ENCODE measurements around the gene ZNF391.
"Not testable (repeated sequence)": the region's sequence is repeated elsewhere in the genome, so short reads cannot be mapped to it uniquely, and the experiment has no call there.

The ZNF391 gene

DNA sequence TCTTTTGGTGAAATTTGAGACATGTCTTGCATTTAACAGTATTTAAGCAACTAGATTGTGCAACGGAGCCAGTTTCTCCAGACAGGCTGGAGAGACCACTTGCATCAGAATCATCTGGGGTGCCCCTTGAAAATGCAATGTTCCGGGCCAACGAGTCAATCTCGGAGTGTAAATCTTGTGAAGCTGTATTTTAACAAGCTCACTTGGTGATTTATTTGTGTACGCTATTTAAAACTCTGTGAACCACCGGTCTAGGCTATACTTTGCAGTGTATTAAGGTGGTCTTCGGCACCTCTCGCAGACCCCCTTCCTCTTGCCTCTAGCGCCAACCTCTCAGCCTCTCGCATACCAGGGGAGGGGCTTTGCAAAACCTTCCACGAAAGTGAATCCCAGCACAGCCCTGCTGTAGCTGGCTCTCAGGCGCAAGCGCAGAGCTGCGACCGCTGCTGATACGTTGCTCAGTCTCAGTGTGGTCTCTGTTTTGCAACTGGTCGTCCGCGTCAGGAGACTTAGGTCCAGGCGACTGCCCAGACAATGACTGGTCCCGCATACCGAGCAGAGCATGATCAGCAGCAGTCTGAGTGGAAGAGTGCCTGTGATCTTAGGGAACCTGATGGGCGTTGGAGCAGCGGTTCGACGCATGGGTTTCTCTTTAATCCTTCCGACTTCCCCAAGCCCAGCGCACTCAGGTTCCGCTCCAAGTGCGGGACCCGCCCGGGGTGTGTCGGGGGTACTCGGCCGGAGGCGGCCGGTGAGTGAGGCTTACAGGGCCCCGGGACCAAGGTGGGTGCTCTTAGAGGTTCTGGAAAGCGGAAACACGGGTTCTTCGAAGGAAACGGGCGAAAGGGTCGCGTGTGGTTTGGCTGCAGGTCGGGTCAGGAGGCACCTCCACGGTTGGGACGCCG lies at the start of gene ZNF391:
ZNF391 (plus strand) TSS at position 467 of the 905 bp plus-strand sequence. CDS start 11,612 bp downstream, outside the sequence.
- peak; percentile 37 to 38 for DNase-seq (ENCODE audit: low read depth in 2 of 2)

DNA sequence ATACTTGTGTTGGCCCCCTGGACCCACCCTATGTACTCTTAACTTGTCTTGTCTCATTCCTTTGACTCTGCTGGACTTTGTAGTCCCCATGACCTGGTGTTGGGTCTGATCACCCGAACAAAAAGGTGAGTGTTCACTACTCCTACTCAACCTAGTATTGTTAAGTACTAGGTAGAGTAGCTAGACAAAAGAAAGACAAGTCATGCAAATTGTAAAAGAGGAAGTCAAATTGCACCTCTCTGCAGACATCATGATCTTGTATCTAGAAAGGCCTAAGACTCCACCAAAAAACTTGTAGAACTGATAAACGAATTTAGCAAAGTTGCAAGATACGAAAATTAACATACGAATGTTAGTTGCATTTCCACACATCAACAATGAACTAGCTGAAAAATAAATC lies 35.7 kb upstream of the ZNF391 start:
- DNase-seq (ENCODE audit: low read depth in 2 of 2), result no peak

DNA sequence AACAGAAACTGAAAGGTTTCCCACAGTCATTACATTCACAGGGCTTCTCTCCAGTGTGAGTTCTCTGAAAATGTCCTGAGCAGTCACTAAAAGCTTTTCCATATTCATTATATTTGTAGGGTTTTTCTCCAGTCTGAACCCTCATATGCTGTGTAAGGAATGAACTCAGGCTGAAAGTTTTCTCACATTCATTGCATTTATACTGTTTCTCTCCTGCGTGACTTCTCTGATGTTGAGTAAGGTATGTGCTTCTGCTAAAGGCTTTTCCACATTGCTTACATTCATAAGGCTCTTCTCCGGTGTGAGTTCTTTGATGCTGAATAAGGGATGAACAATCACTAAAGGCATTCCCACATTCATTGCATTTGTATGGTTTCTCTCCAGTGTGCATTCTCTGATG lies 29.8 kb upstream of the ZNF391 start:
- no peak for DNase-seq (ENCODE audit: low read depth in 2 of 2)

DNA sequence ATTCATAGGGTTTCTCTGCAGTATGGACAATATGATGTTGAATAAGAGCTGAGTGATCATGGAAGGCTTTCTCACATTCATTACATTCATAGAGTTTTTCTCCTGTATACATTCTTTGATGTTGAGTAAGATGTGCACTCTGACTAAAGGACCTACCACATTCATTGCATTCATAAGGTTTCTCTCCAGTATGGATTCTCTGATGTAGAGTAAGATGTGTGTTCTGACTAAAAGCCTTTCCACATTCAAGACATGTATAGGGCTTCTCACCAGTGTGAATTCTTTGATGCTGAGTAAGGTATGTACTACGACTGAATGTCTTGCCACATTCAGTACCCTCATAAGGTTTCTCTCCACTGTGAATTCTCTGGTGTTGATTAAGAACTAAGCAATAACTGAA lies 29.3 kb upstream of the ZNF391 start:
- DNase-seq (ENCODE audit: low read depth in 2 of 2), result no peak

DNA sequence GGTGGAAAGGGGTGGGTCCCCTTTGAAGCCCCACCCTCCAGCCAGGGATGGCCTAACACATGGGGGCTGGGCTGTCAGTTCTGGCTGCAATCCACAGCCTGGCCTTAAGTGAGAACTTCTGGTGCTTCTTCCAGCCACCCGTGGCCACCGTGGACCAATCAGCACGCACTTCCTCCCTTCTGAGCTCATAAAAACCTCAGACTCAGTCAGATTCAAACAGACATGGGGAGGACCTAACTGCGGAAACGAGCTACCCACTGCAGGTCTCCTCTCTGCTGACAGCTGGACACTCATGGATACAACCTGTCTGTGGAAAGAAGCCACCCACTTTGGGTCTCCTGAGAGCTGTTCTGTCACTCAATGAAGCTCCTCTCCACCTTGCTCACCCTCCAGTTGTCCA lies 20.4 kb upstream of the ZNF391 start:
- DNase-seq (ENCODE audit: low read depth in 2 of 2), result no peak

DNA sequence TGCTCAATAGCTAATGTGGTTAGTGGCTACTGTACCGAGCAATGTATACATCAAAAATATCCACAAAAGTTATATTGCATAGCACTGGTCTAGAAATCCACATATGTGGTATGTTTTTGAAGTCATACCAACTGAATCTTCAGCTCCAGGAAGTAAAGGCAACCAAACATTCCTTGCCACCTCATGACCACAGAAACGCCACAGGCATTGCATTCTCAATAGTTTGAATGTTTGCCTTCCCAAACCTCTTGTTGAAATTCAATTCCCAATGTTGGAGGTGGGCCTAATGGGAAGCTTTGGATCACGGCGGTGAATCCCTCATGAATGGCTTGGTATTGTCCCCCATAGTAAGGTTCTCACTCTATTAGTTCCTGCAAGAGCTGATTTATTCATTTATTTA lies 18.2 kb upstream of the ZNF391 start:
- no peak for DNase-seq (ENCODE audit: low read depth in 2 of 2)

DNA sequence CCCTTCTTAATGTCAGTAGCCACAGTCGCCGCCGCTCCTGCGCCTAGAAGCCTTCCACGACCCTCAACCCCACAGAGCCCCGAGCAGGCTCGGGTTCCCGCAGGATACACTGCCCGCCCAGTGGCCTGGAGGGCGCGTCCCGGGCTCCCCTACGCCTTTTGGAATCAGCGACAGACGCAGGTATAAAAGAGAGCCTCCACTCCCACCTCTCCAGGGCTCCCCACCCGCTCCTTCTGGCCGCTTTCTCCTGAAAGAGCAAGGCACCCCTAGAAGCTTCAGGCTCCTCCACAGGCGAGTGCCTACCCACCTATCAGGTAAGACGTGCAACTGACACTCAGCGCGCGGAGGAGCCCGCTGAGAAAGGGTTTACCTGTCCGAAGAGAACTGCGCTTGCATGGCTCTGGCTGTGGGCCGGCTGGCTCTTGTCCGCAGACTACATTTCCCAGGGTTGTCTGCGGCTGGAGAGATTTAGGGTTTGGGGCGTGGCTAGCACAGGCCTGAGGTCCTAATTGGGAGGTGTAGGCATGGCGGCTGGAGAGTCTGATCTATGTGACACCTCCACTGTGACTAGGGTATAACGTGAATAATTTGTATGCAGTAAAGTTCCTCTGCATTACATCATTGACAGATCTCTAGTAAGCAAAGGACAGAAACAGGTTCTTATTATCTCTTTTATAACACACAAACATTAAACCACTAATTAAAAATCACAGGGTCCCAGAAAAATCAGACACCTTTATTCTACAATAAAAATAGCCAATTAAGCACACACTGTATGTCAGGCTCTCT lies 13.5 kb upstream of the ZNF391 start:
- DNase-seq (ENCODE audit: low read depth in 2 of 2), result peak; percentile 19 to 54

DNA sequence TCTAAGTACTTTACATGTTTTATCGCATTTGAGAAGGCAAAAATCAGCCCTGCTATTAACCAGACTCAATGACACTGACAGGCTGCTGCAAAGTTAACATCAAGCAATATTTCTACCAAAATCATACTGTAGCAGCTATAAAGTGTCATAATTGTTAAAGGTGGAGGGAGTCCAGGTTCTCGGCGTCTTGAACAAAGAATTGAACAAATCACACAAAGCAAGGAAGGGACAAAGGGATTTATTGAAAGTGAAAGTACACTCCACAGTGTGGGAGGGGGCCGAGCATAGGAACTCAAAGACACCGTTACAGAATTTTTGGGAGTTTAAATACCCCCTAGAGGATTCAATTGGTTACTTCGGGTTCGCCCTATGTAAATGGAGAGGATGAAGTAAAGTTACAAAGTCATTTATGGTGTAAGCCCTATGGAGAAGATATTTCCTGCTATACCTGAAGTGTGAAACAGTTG lies 12.9 kb upstream of the ZNF391 start:
- no peak for DNase-seq (ENCODE audit: low read depth in 2 of 2)

DNA sequence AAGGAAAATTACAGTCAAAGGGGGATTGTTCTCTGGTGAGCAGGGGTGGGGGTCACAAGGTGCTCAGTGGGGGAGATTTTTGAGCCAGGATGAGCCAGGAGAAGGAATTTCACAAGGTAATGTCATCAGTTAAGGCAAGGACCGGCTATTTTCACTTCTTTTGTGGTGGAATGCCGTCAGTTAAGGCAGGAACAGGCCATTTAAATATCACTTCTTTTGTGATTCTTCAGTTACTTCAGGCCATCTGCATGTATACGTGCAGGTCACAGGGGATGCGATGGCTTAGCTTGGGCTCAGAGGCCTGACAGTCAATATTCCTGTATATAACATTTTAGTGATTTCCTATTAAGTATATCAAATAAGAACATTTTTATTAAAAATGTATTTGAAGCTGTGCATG lies 10.2 kb upstream of the ZNF391 start:
- DNase-seq (ENCODE audit: low read depth in 2 of 2), result not testable (repeated sequence)

DNA sequence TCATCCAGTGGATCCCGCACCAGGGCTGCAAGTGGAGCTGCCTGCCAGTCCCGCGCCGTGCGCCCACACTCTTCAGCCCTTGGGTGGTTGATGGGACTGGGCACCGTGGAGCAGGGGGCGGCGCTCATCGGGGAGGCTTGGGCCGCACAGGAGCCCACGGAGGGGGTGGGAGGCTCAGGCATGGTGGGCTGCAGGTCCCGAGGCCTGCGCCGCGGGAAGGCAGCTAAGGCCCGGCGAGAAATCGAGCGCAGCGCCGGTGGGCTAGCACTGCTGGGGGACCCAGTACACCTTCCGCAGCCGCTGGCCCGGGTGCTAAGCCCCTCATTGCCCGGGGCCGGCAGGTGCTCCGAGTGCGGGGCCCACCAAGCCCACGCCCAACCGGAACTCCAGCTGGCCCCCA lies 7.6 kb upstream of the ZNF391 start:
- DNase-seq (ENCODE audit: low read depth in 2 of 2), result not testable (repeated sequence)

DNA sequence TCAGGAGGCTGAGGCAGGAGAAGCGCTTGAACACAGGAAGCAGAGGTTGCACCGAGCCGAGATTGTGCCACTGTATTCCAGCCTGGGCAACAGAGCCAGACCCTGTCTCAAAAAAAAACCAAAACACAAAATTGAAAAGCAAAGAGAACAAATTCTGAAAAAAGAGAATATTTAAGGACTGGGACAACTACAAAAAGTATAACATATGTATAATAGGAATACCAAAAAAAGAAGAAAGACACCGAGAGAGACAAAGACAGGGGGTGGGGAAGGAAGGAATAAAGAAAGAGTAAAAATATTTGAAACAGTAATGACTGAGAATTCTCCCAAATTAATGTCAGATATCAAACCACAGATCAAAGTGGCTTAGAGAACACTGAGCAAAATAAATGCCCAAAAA lies 5.5 kb upstream of the ZNF391 start:
- no peak for DNase-seq (ENCODE audit: low read depth in 2 of 2)

DNA sequence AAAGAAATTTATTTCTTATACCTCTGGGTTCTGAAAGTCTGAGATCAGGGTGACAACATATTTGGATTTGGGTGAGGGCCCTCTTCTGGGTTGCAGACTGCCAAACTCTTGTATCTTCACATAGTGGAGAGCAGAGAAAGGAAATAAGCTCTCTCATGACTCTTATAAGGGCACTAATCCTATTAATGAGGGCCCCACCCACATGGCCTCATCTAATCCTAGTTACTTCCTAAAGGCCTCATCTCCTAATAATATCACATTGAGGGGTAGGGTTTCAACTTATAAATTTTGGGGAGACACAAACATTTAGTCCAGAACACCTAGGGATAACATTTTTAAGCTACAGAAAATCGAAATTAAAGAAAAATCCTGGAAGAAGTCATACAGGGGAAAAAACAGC lies 5.1 kb upstream of the ZNF391 start:
- DNase-seq (ENCODE audit: low read depth in 2 of 2), result no peak

DNA sequence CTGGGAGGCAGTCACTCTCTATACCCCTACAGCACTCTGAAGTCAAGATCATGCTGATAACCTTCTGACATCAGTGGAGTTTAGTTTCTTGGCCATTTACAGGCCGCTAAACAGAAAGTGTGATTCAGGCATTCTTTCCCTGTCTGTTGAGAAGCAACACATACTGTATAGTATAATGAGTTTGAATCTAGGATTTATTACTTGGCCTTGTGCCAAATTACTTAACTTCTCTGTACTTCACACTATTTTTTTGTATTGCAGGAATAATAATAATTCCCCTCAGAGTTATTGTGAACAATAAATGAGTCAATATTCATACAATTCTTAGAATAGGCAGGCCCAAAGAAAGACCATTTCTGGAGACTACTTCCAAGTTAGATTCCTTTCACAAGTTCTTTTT lies 4.1 kb downstream of the ZNF391 start:
- DNase-seq (ENCODE audit: low read depth in 2 of 2), result no peak

DNA sequence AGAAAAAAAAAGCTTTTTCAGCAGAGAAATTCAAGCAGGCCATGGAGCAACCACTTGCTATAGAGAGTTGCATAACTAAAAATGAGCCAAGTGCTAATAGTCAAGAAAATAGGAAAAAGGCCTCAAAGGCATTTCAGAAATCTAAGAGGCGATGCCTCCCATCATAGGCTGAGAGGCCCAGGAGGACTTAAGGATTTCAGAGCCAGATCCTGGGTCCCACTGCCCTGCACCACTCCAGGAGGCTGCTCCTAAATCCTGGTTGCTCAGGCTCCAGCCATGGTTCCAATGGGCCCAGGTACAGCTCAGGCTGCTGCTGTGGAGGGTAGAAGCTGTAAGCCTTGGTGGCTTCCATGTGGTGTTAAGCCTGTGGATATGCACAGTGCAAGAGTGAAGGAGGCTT lies 5.5 kb downstream of the ZNF391 start:
- no peak for DNase-seq (ENCODE audit: low read depth in 2 of 2)

DNA sequence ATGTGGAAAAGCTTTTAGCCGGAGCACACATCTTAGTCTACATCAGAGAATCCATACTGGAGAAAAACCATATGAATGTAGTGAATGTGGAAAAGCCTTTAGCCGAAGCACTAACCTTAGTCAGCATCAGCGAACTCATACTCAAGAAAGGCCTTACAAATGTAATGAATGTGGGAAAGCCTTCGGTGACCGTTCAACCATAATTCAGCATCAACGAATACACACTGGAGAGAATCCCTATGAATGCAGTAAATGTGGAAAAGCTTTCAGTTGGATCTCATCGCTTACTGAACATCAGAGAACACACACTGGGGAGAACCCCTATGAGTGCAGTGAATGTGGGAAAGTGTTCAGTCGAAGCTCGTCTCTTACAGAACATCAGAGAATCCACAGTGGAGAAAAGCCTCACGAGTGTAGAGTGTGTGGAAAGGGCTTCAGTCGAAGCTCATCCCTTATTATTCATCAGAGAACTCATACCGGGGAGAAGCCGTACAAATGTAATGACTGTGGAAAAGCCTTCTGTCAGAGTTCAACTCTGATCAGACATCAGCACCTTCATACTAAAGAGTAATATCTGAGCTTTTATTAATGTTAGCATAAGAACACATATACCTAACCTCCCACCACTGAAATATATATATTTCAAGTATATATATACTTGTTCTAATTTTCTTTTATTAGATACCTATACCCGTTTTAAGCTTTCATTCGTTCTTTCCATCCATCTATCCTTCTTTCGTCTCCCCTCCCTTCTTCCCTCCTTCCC lies 12.5 kb downstream of the ZNF391 start:
- no peak for DNase-seq (ENCODE audit: low read depth in 2 of 2)

DNA sequence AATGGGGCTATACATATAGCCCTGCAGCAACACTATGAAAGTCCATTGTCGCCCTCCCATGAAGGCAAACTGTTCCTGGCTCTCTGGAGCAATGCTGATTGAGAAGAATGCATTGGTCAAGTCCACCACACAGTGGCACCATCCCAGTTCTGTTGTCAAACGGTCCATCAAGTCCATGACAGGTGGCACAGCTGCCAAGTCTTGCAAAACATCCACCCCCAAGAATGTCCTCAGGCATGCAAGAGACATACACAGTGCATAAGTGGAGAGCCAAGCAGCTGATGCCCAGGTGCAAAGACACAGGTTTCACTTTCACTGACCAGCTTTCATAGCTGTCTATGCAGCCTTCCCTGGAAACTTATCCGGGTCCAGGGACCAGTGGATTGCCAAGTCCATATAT lies 17.5 kb downstream of the ZNF391 start:
- no peak for DNase-seq (ENCODE audit: low read depth in 2 of 2)

DNA sequence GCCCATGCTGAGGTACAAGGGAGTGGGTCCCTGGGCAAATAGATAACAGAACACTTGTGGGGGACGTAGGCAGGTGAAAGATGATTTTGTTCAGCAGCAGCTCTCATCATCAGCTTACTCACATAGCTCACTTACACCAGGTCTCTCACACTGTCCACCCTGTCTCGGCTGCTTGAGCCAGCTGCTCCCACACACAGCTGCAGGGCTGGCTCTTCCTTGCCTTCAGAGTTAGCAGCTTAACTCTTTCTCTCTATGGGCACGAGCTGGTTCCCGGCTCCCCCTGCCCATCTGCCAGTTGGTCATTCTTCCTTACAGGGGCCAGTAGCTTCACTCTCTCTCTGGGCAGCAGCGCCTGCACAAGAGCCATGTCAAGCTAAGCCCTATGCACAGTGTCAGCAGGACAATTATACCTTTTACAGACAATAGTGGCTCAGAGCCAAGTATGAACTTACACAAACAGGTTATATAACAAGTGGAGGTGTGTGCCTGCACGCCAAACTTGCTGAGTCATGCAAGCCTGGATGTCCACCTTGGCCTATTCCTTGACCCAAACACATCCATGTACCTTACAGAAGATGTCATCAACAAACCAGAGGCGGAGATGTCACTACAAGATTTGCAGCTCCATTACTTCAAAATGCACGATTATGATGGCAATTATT lies 18.7 kb downstream of the ZNF391 start:
- DNase-seq (ENCODE audit: low read depth in 2 of 2), result no peak

DNA sequence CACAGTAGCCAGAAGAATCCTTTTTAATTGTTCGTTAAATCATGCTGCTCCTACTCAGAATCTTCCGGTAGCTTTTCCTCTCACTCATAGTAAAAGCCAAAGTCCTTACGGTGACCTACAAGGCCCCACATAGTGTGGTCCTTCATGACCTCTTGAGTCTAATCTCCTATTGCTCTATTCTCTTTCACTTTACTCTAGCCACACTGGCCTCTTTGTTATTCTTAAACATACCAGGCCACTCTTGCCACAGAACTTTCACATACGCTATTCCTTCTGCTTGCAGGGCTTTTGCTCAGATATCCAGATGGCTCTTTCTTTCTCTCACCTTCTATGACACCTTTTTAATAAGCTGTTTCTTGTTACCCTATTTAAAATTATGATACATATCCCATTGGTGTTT lies 25.7 kb downstream of the ZNF391 start:
- DNase-seq (ENCODE audit: low read depth in 2 of 2), result no peak

DNA sequence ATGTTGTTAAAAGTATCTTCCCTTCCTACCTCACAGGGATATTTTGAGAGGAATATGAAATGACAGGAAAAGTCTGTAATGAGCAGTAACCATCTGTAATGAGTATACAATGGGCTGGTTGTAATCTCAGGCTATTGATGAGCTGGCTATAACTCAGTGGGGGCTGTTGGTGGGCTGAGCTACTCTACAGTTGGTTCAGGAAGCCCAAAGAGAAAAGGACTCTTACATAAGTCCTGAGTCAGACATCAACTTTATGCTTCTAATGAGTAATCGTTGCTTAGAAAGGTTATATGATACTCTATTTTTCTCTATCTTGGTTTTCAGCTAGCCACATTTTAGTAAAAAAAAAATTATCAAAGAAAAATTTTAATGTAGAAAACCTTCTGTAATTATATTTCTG lies 26.4 kb downstream of the ZNF391 start:
- DNase-seq (ENCODE audit: low read depth in 2 of 2), result no peak

DNA sequence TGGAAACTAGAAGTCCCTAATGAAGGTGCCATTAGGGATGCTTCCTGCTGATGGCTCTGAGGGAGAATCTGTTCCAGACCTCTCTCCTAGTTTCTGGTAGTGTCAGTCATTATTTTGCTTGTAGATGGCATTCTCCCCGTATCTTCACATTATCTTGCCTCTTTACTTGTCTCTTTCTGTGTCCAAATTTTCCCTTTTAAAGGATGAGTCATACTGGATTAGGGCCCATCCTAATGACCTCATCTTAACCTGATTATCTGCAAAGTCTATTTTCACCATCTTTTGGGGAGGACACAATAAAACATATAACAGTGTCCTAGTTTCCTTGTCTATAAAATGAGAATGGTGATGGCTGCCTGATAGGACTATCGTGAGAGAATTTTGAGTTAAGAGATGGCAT lies 27.3 kb downstream of the ZNF391 start:
- no peak for DNase-seq (ENCODE audit: low read depth in 2 of 2)

DNA sequence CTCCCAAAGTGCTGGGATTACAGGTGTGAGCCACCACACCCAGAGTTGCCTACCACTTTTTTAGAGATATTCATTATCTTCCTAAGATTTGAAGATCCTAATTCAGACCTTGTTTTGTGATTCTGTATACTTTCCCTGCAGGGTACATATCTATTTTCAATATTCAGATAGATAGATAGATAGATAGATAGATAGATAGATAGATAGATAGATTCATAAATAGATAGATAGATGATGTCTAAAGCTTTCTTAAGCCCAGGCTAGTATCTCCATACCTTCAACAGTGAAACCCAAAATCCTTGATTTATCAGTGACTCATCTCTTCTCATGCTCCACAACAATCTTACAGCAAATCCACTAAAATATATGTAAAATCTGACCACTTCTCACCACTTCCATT lies 30.8 kb downstream of the ZNF391 start:
- no peak for DNase-seq (ENCODE audit: low read depth in 2 of 2)
